Panc1 (cell line): ENCODE measurements around the gene VAPA. TPM values are rescaled to one million over a fixed set of nuclear protein-coding genes. Genes with fewer than 3 reads are reported as not detected.

Source experiments
- ATAC-seq: fragments of 200-7000 bp; cut with Tn5 transposase; 2 replicates; pipeline ENCODE4 v1.9.1; 2020; ENCODE audit warnings: mild to moderate bottlenecking, moderate library complexity
- BruUV-seq: library from RNA; stranded (reverse); fragments of 400-500 nt; replicated peaks from 2 replicates; lab custom pipeline; 2021; lab: Mats Ljungman, UMichigan
- CTCF ChIA-PET: fragments of 300-600 bp; sonication (Branson Sonifier 250); formaldehyde crosslinking; loops from one replicate; lab custom pipeline; 2022; ENCODE audit warnings: antibody characterized with exemption; lab: Charles Lee
- POLR2A ChIA-PET: fragments of 300-600 bp; sonication (Branson Sonifier 250); formaldehyde crosslinking; loops from one replicate; lab custom pipeline; 2022; ENCODE audit warnings: antibody characterized with exemption; lab: Charles Lee
- DNase-seq: peaks from one replicate; pipeline ENCODE4 v3.0.0-alpha.2; 2010; ENCODE audit warnings: low read depth, low spot score
- H3K27ac ChIP-seq: 2 replicates; pipeline ENCODE4 v1.5.1; 2011; ENCODE audit warnings: mild to moderate bottlenecking, low read length, inconsistent platforms
- H3K27me3 ChIP-seq: fragments of 200-500 bp; sonication (Bioruptor generic); 2 replicates; pipeline ENCODE4 v1.6.0; 2014; ENCODE audit warnings: low read length, inconsistent platforms; ENCODE audit not compliant: control insufficient read depth, insufficient read depth
- H3K36me3 ChIP-seq: fragments of 200-500 bp; sonication (Bioruptor generic); 2 replicates; pipeline ENCODE4 v1.5.1; 2014; ENCODE audit warnings: inconsistent platforms, mild to moderate bottlenecking, low read length, moderate library complexity; ENCODE audit not compliant: control insufficient read depth, insufficient read depth
- H3K4me1 ChIP-seq: 2 replicates; pipeline ENCODE4 v1.5.1; 2011; ENCODE audit warnings: inconsistent platforms, mild to moderate bottlenecking, low read length, moderate library complexity; ENCODE audit not compliant: control insufficient read depth, insufficient read depth
- H3K4me3 ChIP-seq, 2 experiments: 2 replicates each; pipeline ENCODE4 v1.5.1; 2011 to 2012; ENCODE audit warnings: low read depth in 2 of 2, low read length in 2 of 2, mild to moderate bottlenecking in 2 of 2, inconsistent platforms in 1 of 2, moderate library complexity in 1 of 2
- H3K9me3 ChIP-seq: fragments of 200-500 bp; sonication (Bioruptor generic); 2 replicates; pipeline ENCODE4 v1.5.1; 2014; ENCODE audit warnings: low read depth, mild to moderate bottlenecking, inconsistent platforms, low read length, moderate library complexity; ENCODE audit not compliant: control insufficient read depth, insufficient read depth
- POLR2AphosphoS5 ChIP-seq: IDR thresholded peaks from 2 replicates; pipeline ENCODE4 v1.6.1; 2012; ENCODE audit warnings: mild to moderate bottlenecking, low read depth, low read length, moderate library complexity
- SIN3A ChIP-seq: IDR thresholded peaks from 2 replicates; pipeline ENCODE4 v1.6.1; 2012; ENCODE audit warnings: low read depth, mild to moderate bottlenecking, low read length, moderate library complexity, borderline replicate concordance; ENCODE audit not compliant: insufficient read depth
- TCF7L2 ChIP-seq: IDR thresholded peaks from 2 replicates; pipeline ENCODE4 v1.6.1; 2011; ENCODE audit warnings: mild to moderate bottlenecking, low read depth, low read length, inconsistent platforms
- in situ Hi-C: cut with HindIII; loops from 2 replicates; pipeline ENCODE4 v1.10.0; 2016; ENCODE audit warnings: low sequenced_read_pairs, low pct_unique_long_range_greater_than_20kb
- intact Hi-C: fragments of 100-400 bp; cut with micrococcal nuclease; formaldehyde crosslinking; loops from one replicate; pipeline ENCODE4 v1.10.0; 2022; ENCODE audit not compliant: unreplicated experiment
- total RNA-seq: library from RNA; stranded (reverse); gene quantifications from one replicate; pipeline ENCODE4 v1.2.1, GENCODE V29; 2021; ENCODE audit not compliant: unreplicated experiment
- TF ChIP-seq, protein P1 (sequence below), 2 experiments: IDR thresholded peaks; 2 replicates each; pipeline ENCODE4 v1.6.1; 2011 to 2012; ENCODE audit warnings: low read depth in 2 of 2, control low read depth in 1 of 2, low read length in 1 of 2, mild to moderate bottlenecking in 1 of 2, moderate library complexity in 1 of 2; ENCODE audit not compliant: insufficient read depth in 1 of 2
- TF ChIP-seq, protein P2 (sequence below): fragments of 450-650 bp; IDR thresholded peaks from 2 replicates; pipeline ENCODE4 v1.5.1; 2017; ENCODE audit warnings: mild to moderate bottlenecking

The VAPA gene
- total RNA-seq, 1 experiment from 2014 or later, result 228 TPM

DNA sequence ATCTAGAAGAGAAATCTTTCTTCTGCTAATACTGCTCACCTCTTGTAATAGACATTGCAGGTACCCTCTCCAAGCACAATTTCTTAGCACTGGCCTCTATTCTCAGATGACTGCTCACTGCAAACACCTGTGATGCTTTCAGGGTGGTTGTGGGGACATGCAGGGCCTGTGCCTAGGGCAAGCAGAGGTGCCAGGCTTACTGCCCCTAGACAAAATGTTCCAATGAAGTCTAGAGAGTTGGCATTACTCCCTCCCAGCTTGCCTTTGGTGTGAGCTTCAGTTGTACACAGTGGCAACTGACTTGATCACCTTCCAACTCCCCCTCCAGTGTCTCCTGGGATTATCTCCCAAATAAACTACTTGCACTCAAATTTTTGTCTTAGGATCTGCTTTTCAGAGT lies 41.0 kb upstream of the VAPA start:
- intact Hi-C loops, result no loop called here
- H3K36me3 ChIP-seq, result no peaks in the 10 kb centered on the region
- no peaks in the 10 kb centered on the region for H3K27me3 ChIP-seq
- in situ Hi-C loops, result no loop called here
- POLR2A ChIA-PET, result interaction anchor here (0.6 kb wide), 1 partner anchor 52 kb away, joined by 3 read pairs; no protein-coding TSS in a partner anchor
- TF ChIP-seq POLR2AphosphoS5 (no peak), SIN3A (no peak), TCF7L2 (no peak)
- TF ChIP-seq, protein P1, sequence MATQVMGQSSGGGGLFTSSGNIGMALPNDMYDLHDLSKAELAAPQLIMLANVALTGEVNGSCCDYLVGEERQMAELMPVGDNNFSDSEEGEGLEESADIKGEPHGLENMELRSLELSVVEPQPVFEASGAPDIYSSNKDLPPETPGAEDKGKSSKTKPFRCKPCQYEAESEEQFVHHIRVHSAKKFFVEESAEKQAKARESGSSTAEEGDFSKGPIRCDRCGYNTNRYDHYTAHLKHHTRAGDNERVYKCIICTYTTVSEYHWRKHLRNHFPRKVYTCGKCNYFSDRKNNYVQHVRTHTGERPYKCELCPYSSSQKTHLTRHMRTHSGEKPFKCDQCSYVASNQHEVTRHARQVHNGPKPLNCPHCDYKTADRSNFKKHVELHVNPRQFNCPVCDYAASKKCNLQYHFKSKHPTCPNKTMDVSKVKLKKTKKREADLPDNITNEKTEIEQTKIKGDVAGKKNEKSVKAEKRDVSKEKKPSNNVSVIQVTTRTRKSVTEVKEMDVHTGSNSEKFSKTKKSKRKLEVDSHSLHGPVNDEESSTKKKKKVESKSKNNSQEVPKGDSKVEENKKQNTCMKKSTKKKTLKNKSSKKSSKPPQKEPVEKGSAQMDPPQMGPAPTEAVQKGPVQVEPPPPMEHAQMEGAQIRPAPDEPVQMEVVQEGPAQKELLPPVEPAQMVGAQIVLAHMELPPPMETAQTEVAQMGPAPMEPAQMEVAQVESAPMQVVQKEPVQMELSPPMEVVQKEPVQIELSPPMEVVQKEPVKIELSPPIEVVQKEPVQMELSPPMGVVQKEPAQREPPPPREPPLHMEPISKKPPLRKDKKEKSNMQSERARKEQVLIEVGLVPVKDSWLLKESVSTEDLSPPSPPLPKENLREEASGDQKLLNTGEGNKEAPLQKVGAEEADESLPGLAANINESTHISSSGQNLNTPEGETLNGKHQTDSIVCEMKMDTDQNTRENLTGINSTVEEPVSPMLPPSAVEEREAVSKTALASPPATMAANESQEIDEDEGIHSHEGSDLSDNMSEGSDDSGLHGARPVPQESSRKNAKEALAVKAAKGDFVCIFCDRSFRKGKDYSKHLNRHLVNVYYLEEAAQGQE (IDR thresholded peaks at IDR 0.05; ENCODE audit: insufficient read depth in 1 of 2, low read depth in 2 of 2, low read length in 1 of 2), result no peak
- TF ChIP-seq, protein P2, sequence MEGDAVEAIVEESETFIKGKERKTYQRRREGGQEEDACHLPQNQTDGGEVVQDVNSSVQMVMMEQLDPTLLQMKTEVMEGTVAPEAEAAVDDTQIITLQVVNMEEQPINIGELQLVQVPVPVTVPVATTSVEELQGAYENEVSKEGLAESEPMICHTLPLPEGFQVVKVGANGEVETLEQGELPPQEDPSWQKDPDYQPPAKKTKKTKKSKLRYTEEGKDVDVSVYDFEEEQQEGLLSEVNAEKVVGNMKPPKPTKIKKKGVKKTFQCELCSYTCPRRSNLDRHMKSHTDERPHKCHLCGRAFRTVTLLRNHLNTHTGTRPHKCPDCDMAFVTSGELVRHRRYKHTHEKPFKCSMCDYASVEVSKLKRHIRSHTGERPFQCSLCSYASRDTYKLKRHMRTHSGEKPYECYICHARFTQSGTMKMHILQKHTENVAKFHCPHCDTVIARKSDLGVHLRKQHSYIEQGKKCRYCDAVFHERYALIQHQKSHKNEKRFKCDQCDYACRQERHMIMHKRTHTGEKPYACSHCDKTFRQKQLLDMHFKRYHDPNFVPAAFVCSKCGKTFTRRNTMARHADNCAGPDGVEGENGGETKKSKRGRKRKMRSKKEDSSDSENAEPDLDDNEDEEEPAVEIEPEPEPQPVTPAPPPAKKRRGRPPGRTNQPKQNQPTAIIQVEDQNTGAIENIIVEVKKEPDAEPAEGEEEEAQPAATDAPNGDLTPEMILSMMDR, result no peak
- no peak overlapping the region for H3K4me3 ChIP-seq
- H3K9me3 ChIP-seq, result no peaks in the 10 kb centered on the region
- H3K4me1 ChIP-seq, result peaks cover 34% of the 10 kb centered on the region
- ATAC-seq, result no peak
- peak overlapping the region; percentile 34; the same call in 1 of the 2 replicates for H3K27ac ChIP-seq
- BruUV-seq, result no TSS peak
- CTCF ChIA-PET, result no interaction called here
- no peak for DNase-seq

DNA sequence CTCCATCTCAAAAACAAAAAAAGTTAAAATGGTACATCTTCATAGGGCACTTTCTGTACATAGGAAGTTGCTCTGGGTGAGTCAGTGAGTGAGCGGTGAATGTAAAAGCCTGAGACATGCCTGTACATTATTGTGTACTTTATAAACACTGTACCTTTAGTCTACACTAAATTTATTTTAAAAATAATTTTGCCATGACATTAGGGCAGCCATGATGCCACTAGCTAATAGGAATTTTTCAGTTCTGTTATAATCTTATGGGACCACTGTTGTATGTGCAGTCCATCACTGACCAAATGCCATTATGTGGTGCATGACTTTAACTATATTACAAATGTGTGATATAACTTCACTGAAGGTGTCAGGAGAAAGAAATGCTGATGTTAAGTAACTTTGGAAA lies 39.1 kb upstream of the VAPA start:
- BruUV-seq, result no TSS peak
- POLR2A ChIA-PET, result no interaction called here

More for the DNA sequence above, 39.1 kb upstream of the VAPA start:
- peak overlapping the region; percentile 17; the same call in 1 of the 2 replicates for H3K27ac ChIP-seq
- H3K4me3 ChIP-seq, result no peak overlapping the region
- TF ChIP-seq, protein P2, result no peak
- TF ChIP-seq SIN3A (no peak), POLR2AphosphoS5 (no peak), TCF7L2 (no peak)
- TF ChIP-seq, protein P1 (IDR thresholded peaks at IDR 0.05; ENCODE audit: insufficient read depth in 1 of 2, low read depth in 2 of 2, low read length in 1 of 2), result no peak
- DNase-seq (no peak), ATAC-seq (no peak)
- no peaks in the 10 kb centered on the region for H3K27me3 ChIP-seq
- in situ Hi-C loops (no loop called here), intact Hi-C loops (no loop called here)
- peaks cover 21% of the 10 kb centered on the region for H3K4me1 ChIP-seq
- CTCF ChIA-PET, result no interaction called here
- no peaks in the 10 kb centered on the region for H3K36me3 ChIP-seq
- H3K9me3 ChIP-seq, result no peaks in the 10 kb centered on the region
